Measurements from ENCODE around the gene NR5A2.

DNA sequence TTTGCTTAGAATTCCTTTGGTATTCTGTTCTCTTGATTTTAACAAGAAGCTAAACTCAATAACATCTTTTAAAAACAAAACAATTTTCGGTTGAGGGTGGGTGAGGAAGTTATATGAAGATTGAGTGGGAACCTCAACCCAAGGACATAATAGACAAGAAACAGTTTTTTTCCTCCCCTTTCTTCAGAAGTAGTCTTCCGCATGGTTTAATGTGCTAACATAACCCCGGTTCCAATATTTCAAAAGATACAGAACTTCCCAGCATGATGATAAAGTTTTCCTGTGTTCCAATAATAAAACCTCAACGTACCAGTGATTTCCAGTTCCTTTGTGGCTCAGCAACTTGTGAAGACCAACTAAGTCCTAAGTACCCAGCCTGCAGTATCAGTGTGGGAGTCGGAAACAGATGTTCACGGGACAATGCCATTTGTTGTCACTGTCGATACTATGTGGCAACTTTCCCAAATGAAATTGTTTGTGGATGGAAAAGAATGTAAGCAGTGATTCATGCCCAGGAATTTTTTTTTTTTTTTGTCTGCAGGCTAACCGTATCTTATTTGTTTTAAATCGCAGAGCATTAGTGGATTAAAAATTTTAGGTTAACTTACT is 48.5 kb downstream of the NR5A2 start:
- TF ChIP-seq, protein P1, sequence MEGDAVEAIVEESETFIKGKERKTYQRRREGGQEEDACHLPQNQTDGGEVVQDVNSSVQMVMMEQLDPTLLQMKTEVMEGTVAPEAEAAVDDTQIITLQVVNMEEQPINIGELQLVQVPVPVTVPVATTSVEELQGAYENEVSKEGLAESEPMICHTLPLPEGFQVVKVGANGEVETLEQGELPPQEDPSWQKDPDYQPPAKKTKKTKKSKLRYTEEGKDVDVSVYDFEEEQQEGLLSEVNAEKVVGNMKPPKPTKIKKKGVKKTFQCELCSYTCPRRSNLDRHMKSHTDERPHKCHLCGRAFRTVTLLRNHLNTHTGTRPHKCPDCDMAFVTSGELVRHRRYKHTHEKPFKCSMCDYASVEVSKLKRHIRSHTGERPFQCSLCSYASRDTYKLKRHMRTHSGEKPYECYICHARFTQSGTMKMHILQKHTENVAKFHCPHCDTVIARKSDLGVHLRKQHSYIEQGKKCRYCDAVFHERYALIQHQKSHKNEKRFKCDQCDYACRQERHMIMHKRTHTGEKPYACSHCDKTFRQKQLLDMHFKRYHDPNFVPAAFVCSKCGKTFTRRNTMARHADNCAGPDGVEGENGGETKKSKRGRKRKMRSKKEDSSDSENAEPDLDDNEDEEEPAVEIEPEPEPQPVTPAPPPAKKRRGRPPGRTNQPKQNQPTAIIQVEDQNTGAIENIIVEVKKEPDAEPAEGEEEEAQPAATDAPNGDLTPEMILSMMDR (conservative IDR thresholded peaks at IDR 0.05) = no peak
- no peak for TF ChIP-seq EZH2 (IDR thresholded peaks at IDR 0.05; ENCODE audit: low read depth)

All from PC-9 (cell line).